ENCODE results near the gene LUC7L3. TPM values are rescaled to one million over a fixed set of nuclear protein-coding genes. Genes with fewer than 3 reads are reported as not detected.

LUC7L3 gene
- total RNA-seq, 4 donors from 2014 or later, result 62.8 to 984 (median 159) TPM

DNA sequence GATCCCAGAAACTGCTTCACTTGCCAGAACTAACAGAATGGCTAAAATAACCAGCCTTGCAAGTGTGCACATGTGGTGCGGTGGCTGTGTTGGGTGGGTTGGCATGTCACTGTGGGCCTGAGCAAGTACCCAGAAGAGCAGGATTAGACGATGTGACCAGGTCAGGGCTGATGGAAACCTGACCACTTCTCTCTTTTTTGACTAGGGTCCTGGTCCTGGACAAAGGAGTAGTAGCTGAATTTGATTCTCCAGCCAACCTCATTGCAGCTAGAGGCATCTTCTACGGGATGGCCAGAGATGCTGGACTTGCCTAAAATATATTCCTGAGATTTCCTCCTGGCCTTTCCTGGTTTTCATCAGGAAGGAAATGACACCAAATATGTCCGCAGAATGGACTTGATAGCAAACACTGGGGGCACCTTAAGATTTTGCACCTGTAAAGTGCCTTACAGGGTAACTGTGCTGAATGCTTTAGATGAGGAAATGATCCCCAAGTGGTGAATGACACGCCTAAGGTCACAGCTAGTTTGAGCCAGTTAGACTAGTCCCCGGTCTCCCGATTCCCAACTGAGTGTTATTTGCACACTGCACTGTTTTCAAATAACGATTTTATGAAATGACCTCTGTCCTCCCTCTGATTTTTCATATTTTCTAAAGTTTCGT is 28.4 kb upstream of the LUC7L3 start:
- peak overlapping the region; percentile 85 to 89 (median 88) for H3K27ac ChIP-seq
- no peak for DNase-seq
- no peaks in the 10 kb centered on the region for H3K27me3 ChIP-seq
- in situ Hi-C loops (cut with MboI; ENCODE audit: low pct_ligation_motif_present in 1 of 4, low pct_unique_long_range_greater_than_20kb in 1 of 4, low sequenced_read_pairs in 3 of 4) (loop anchor here (10.0 kb wide), 2 partner anchors 56 to 146 kb away; partner anchors contain the start of genes SPATA20 (in 4 of the 4) and ABCC3 (in 1 of the 4)), intact Hi-C loops (cut with DNase I; ENCODE audit: low total_unique reads) (no loop called here)
- H3K36me3 ChIP-seq, result peaks cover 0 to 7% (median 3%) of the 10 kb centered on the region in 4 donors
- 34 to 55% methylated on average over 5 to 9 of the region's 9 CpGs for WGBS, 2 donors (ENCODE audit: low coverage in 1 of 2)
- no peaks in the 10 kb centered on the region for H3K9me3 ChIP-seq
- TF ChIP-seq, protein P1, sequence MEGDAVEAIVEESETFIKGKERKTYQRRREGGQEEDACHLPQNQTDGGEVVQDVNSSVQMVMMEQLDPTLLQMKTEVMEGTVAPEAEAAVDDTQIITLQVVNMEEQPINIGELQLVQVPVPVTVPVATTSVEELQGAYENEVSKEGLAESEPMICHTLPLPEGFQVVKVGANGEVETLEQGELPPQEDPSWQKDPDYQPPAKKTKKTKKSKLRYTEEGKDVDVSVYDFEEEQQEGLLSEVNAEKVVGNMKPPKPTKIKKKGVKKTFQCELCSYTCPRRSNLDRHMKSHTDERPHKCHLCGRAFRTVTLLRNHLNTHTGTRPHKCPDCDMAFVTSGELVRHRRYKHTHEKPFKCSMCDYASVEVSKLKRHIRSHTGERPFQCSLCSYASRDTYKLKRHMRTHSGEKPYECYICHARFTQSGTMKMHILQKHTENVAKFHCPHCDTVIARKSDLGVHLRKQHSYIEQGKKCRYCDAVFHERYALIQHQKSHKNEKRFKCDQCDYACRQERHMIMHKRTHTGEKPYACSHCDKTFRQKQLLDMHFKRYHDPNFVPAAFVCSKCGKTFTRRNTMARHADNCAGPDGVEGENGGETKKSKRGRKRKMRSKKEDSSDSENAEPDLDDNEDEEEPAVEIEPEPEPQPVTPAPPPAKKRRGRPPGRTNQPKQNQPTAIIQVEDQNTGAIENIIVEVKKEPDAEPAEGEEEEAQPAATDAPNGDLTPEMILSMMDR (IDR thresholded peaks at IDR 0.05), result no peak
- TF ChIP-seq EP300 (IDR thresholded peaks at IDR 0.05; ENCODE audit: low read depth) (no peak), POLR2A (IDR thresholded peaks at IDR 0.05) (no peak), POLR2AphosphoS5 (IDR thresholded peaks at IDR 0.05) (no peak)
- no peak overlapping the region for H3K4me3 ChIP-seq
- peaks cover 66 to 97% (median 73%) of the 10 kb centered on the region in 4 donors for H3K4me1 ChIP-seq

- Histone ChIP-seq H3K27ac (peak overlapping the region; percentile 85 to 89 (median 88)), H3K9me3 (no peaks in the 10 kb centered on the region), H3K27me3 (no peaks in the 10 kb centered on the region), H3K4me1 (peaks cover 61 to 93% (median 66%) of the 10 kb centered on the region in 4 donors), H3K36me3 (peaks cover 0 to 14% (median 7%) of the 10 kb centered on the region in 4 donors), H3K4me3 (no peak overlapping the region)
- intact Hi-C loops (cut with DNase I; ENCODE audit: low total_unique reads) (no loop called here), in situ Hi-C loops (cut with MboI; ENCODE audit: low pct_ligation_motif_present in 1 of 4, low pct_unique_long_range_greater_than_20kb in 1 of 4, low sequenced_read_pairs in 3 of 4) (loop anchor here (10.0 kb wide), 2 partner anchors 57 to 147 kb away; partner anchors contain the start of genes SPATA20 (in 4 of the 4) and ABCC3 (in 1 of the 4))
- TF ChIP-seq EP300 (IDR thresholded peaks at IDR 0.05; ENCODE audit: low read depth), result no peak
- TF ChIP-seq, protein P1 (IDR thresholded peaks at IDR 0.05), result no peak
- TF ChIP-seq POLR2AphosphoS5 (IDR thresholded peaks at IDR 0.05), result peak in 1 of 3 donors; percentile 41
- DNase-seq, result peak; percentile 65
- WGBS, 2 donors (ENCODE audit: low coverage in 1 of 2), result 20 to 50% methylated on average over 2 to 6 of the region's 6 CpGs
Measured at GRCh38 chr17:50691550-50692447, 27.6 kb upstream of the LUC7L3 start.

- in situ Hi-C loops (cut with MboI; ENCODE audit: low pct_ligation_motif_present in 1 of 4, low pct_unique_long_range_greater_than_20kb in 1 of 4, low sequenced_read_pairs in 3 of 4), result loop anchor here (10.0 kb wide), 2 partner anchors 58 to 148 kb away; partner anchors contain the start of genes SPATA20 (in 4 of the 4) and ABCC3 (in 1 of the 4)
- DNase-seq, result no peak
- 54 to 71% methylated on average over 6 of the region's 6 CpGs for WGBS, 2 donors (ENCODE audit: low coverage in 1 of 2)
- H3K27me3 ChIP-seq, result no peaks in the 10 kb centered on the region
- H3K4me3 ChIP-seq, result no peak overlapping the region
- peaks cover 53 to 93% (median 64%) of the 10 kb centered on the region in 4 donors for H3K4me1 ChIP-seq
- peaks cover 0 to 20% (median 8%) of the 10 kb centered on the region in 4 donors for H3K36me3 ChIP-seq
- peak overlapping the region; percentile 85 to 89 (median 88) for H3K27ac ChIP-seq
- intact Hi-C loops (cut with DNase I; ENCODE audit: low total_unique reads), result no loop called here
- H3K9me3 ChIP-seq, result no peaks in the 10 kb centered on the region
- peak in 1 of 3 donors; percentile 16 for TF ChIP-seq POLR2AphosphoS5 (IDR thresholded peaks at IDR 0.05)
- TF ChIP-seq, protein P1 (IDR thresholded peaks at IDR 0.05), result no peak
Measured at GRCh38 chr17:50692448-50693035, 26.9 kb upstream of the LUC7L3 start.
